Germinal center (tissue), 1 donor: ENCODE data around the gene CLSTN3.
A peak's percentile ranks its signal among the peaks of the same experiment; 100 is the strongest.

Source experiments
- DNase-seq: peaks from one replicate; pipeline ENCODE4 v3.0.0; 2012; ENCODE audit warnings: mixed read lengths, low spot score

CLSTN3 gene

GRCh38 chr12:7189398-7190267, 59.5 kb downstream of the CLSTN3 start, which contains the start of gene PEX5:
Gene PEX5 (plus strand): TSS chr12:7189686. CDS start chr12:7190378, 692 bp downstream.
- peak; percentile 93 for DNase-seq

- peak; percentile 33 for DNase-seq
These were observed 60.3 kb downstream of the CLSTN3 start for GRCh38 chr12:7190268-7191055.

GRCh38 chr12:7193674-7194073, 63.5 kb downstream of the CLSTN3 start:
- DNase-seq = no peak

- DNase-seq = no peak
These were observed 67.7 kb downstream of the CLSTN3 start for GRCh38 chr12:7197841-7198240.

GRCh38 chr12:7203109-7203508, 72.9 kb downstream of the CLSTN3 start:
- no peak for DNase-seq

- DNase-seq = no peak
These were observed 74.9 kb downstream of the CLSTN3 start for GRCh38 chr12:7205091-7205490.

- DNase-seq = peak; percentile 72
These were observed 76.5 kb downstream of the CLSTN3 start for GRCh38 chr12:7206691-7207090.

GRCh38 chr12:7207866-7208625, 77.9 kb downstream of the CLSTN3 start:
- no peak for DNase-seq
